Spleen (tissue), 7 donors: ENCODE measurements around the gene ZNF618.

Experiments used
- CTCF ChIP-seq, 11 experiments: fragments of 200-600 bp in 7 of 11; fragments of 450-650 bp in 4 of 11; sonication (generic) in 4 of 11; IDR thresholded peaks in 8 of 11; conservative IDR thresholded peaks in 3 of 11; 1 replicate in 7 of 11; 2 replicates in 4 of 11; pipeline versions ENCODE4 v1.4.0 to v1.8.0; 2016 to 2021; ENCODE audit warnings: antibody characterized with exemption in 11 of 11, inconsistent platforms in 4 of 11, mild to moderate bottlenecking in 1 of 11
- POLR2A ChIP-seq, 3 donors: fragments of 450-650 bp; IDR thresholded peaks; one replicate each; pipeline ENCODE4 v1.5.1; 2017; ENCODE audit warnings: antibody characterized with exemption in 3 of 3, mild to moderate bottlenecking in 1 of 3
- POLR2AphosphoS5 ChIP-seq, 3 donors: sonication (generic); formaldehyde crosslinking; IDR thresholded peaks; one replicate each; pipeline ENCODE4 v1.5.1; 2017; ENCODE audit warnings: antibody characterized with exemption in 3 of 3
- donor health status: DM: no; HTN: no; CAD: no; lungs with moderate emphysema.
- donor health status: DM: no; HTN: no; CAD: no.
- donor health status: DM: no; HTN: no; CAD: no.

- TF ChIP-seq CTCF (IDR thresholded peaks at IDR 0.05 in 8 of 11, conservative IDR thresholded peaks at IDR 0.05 in 3 of 11): no peak
- TF ChIP-seq POLR2AphosphoS5 (IDR thresholded peaks at IDR 0.05): no peak
- no peak for TF ChIP-seq POLR2A (IDR thresholded peaks at IDR 0.05)
These were observed 12.9 kb downstream of the ZNF618 start for GRCh38 chr9:113888976-113889375.
